Type B pancreatic cell (in vitro differentiated cells): ENCODE results near the gene SLC25A38. TPM values are rescaled to one million over a fixed set of nuclear protein-coding genes. Genes with fewer than 3 reads are reported as not detected.

Experiments
- DNase-seq: peaks from one replicate; pipeline ENCODE4 v3.0.0; 2021; ENCODE audit warnings: mixed read lengths; ENCODE audit not compliant: unreplicated experiment; ENCODE audit errors: extremely low spot score
- H3K27ac Mint-ChIP-seq: 2 replicates; pipeline ENCODE4 v1.8.0; 2021; ENCODE audit warnings: mild to moderate bottlenecking, mixed read lengths
- H3K27me3 Mint-ChIP-seq: 2 replicates; pipeline ENCODE4 v1.8.0; 2021; ENCODE audit warnings: mixed read lengths
- H3K36me3 Mint-ChIP-seq: 2 replicates; pipeline ENCODE4 v1.8.0; 2021; ENCODE audit warnings: mixed read lengths
- H3K4me1 Mint-ChIP-seq: one replicate; pipeline ENCODE4 v1.8.0; 2021; ENCODE audit warnings: mixed read lengths; ENCODE audit not compliant: unreplicated experiment
- H3K4me3 Mint-ChIP-seq: 2 replicates; pipeline ENCODE4 v1.8.0; 2021; ENCODE audit warnings: mild to moderate bottlenecking, mixed read lengths
- H3K9me3 Mint-ChIP-seq: 2 replicates; pipeline ENCODE4 v1.8.0; 2021; ENCODE audit warnings: mixed read lengths
- total RNA-seq: library from RNA; stranded (reverse); gene quantifications from 2 replicates; pipeline ENCODE4 v1.2.1, GENCODE V29; 2021; ENCODE audit warnings: low replicate concordance
- TF ChIP-seq, protein P1 (sequence below): fragments of 200-600 bp; sonication (generic); conservative IDR thresholded peaks from 2 replicates; pipeline ENCODE4 v1.5.0; 2021; ENCODE audit warnings: antibody characterized with exemption, mild to moderate bottlenecking

Gene SLC25A38
- total RNA-seq, 1 donor from 2014 or later = 26.9 TPM

DNA sequence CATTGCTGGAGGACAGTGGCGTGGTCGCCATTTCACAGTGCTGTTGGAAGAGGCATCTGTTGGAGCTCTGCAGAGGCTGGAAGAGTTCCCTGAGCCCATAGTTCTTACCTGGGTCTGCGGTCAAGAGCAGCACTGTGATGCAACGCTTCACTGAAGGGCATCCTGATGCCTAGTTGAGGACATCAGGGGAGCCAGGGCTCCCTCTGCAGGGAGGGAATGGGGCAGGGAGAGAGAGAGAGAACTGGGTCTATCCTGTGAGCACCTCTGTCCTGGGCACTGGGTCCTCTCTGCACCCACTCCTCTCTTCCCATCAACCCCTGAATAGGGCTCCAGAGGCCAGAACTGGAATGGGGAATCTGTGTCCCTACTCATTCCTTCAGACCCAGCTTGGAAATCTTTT is 60.4 kb downstream of the SLC25A38 start:
- TF ChIP-seq, protein P1, sequence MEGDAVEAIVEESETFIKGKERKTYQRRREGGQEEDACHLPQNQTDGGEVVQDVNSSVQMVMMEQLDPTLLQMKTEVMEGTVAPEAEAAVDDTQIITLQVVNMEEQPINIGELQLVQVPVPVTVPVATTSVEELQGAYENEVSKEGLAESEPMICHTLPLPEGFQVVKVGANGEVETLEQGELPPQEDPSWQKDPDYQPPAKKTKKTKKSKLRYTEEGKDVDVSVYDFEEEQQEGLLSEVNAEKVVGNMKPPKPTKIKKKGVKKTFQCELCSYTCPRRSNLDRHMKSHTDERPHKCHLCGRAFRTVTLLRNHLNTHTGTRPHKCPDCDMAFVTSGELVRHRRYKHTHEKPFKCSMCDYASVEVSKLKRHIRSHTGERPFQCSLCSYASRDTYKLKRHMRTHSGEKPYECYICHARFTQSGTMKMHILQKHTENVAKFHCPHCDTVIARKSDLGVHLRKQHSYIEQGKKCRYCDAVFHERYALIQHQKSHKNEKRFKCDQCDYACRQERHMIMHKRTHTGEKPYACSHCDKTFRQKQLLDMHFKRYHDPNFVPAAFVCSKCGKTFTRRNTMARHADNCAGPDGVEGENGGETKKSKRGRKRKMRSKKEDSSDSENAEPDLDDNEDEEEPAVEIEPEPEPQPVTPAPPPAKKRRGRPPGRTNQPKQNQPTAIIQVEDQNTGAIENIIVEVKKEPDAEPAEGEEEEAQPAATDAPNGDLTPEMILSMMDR = no peak
- Mint-ChIP-seq H3K36me3 (no peaks in the 10 kb centered on the region), H3K4me3 (no peak overlapping the region), H3K4me1 (peaks cover 4% of the 10 kb centered on the region), H3K27ac (no peak overlapping the region), H3K27me3 (peaks cover 17% of the 10 kb centered on the region), H3K9me3 (no peaks in the 10 kb centered on the region)
- DNase-seq = no peak

DNA sequence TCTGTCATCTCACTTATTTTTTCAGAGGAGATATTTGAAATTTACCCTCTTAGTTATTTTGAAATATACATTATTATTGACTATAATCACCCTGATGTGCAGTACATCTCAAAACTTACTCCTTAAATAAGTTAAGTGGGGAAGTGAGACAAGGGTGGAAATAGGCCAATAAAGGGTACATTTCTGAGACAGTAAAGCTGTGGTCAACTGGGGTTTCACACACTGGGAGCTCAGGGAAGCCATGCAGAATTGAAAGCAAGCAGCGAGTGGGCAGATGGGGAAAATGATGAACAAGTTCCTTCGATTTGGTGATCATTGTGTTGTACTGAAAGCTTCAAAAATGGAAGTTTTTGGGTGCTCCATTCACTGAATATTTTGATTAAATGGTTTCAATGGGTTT is 62.8 kb downstream of the SLC25A38 start:
- H3K4me1 Mint-ChIP-seq = peaks cover 4% of the 10 kb centered on the region
- H3K4me3 Mint-ChIP-seq = no peak overlapping the region
- peaks cover 17% of the 10 kb centered on the region for H3K27me3 Mint-ChIP-seq
- DNase-seq = no peak
- H3K27ac Mint-ChIP-seq = no peak overlapping the region
- no peaks in the 10 kb centered on the region for H3K9me3 Mint-ChIP-seq
- no peaks in the 10 kb centered on the region for H3K36me3 Mint-ChIP-seq
- TF ChIP-seq, protein P1 = no peak

DNA sequence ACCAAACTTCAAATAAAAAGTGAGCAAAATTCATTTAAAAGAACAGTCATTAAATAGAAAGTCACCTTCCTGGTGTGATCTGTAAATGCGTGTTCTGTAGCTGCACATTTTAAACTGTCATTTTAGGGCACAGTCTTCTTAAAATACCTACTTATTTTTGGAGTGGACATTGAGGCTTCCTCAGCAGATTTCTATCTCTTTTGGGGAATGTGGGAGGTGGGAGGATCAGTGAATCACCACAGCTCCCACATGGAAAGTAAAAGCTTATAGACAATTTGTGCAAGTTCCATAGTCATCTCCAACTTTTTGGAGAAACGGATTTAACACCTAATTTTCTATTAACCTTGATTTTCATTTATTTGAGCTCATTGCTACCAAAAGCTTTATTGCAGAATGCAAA is 63.3 kb downstream of the SLC25A38 start:
- H3K9me3 Mint-ChIP-seq = no peaks in the 10 kb centered on the region
- DNase-seq = no peak
- H3K36me3 Mint-ChIP-seq = no peaks in the 10 kb centered on the region
- peaks cover 17% of the 10 kb centered on the region for H3K27me3 Mint-ChIP-seq
- H3K27ac Mint-ChIP-seq = no peak overlapping the region
- peaks cover 4% of the 10 kb centered on the region for H3K4me1 Mint-ChIP-seq
- no peak overlapping the region for H3K4me3 Mint-ChIP-seq
- TF ChIP-seq, protein P1 = no peak

Other genes starting within 250 kb of the SLC25A38 start
- 7.5 and 24.5 TPM in 2 replicates for gene CSRNP1, start 229.8 kb upstream of the SLC25A38 start, total RNA-seq
- 0.12 TPM in 1 of 2 replicates, not detected in the other for gene XIRP1, start 190.8 kb upstream of the SLC25A38 start, total RNA-seq
- gene CX3CR1, start 103.3 kb upstream of the SLC25A38 start, total RNA-seq = 0.21 TPM in 1 of 2 replicates, not detected in the other
- 1.2 TPM in 1 of 2 replicates, not detected in the other for gene CCR8, start 53.7 kb upstream of the SLC25A38 start, total RNA-seq
- gene RPSA, start 23.4 kb downstream of the SLC25A38 start, total RNA-seq = 1,264 and 1,454 TPM in 2 replicates
- gene MOBP, start 84.3 kb downstream of the SLC25A38 start, total RNA-seq = not detected in 2 replicates